GM23338 (cell line): ENCODE data around the gene CYFIP1. TPM values are rescaled to one million over a fixed set of nuclear protein-coding genes. Genes with fewer than 3 reads are reported as not detected.

Source experiments
- CREB1 ChIP-seq: fragments of 250-450 bp; sonication (Bioruptor Pico); IDR thresholded peaks from 2 replicates; pipeline ENCODE4 v1.5.0; 2020; ENCODE audit warnings: low read depth, mild to moderate bottlenecking, moderate library complexity
- ETS1 ChIP-seq: IDR thresholded peaks from 2 replicates; pipeline ENCODE4 v1.6.1; 2016; ENCODE audit warnings: antibody characterized with exemption
- EZH2 ChIP-seq: fragments of 200-600 bp; sonication (generic); IDR thresholded peaks from one replicate; pipeline ENCODE4 v1.8.0; 2017; ENCODE audit warnings: antibody characterized with exemption, mild to moderate bottlenecking, low read depth; ENCODE audit not compliant: unreplicated experiment
- EZH2phosphoT487 ChIP-seq: fragments of 200-600 bp; sonication (generic); IDR thresholded peaks from one replicate; pipeline ENCODE4 v1.8.1; 2018; ENCODE audit warnings: antibody characterized with exemption; ENCODE audit not compliant: unreplicated experiment
- JUNB ChIP-seq: IDR thresholded peaks from one replicate; pipeline ENCODE4 v1.6.1; 2016; ENCODE audit warnings: antibody characterized with exemption; ENCODE audit not compliant: unreplicated experiment
- NANOG ChIP-seq: IDR thresholded peaks from 2 replicates; pipeline ENCODE4 v1.6.1; 2016; ENCODE audit warnings: antibody characterized with exemption, borderline replicate concordance
- POLR2AphosphoS5 ChIP-seq: IDR thresholded peaks from 2 replicates; pipeline ENCODE4 v1.6.1; 2016; ENCODE audit warnings: antibody characterized with exemption, low read depth
- REST ChIP-seq: IDR thresholded peaks from one replicate; pipeline ENCODE4 v1.6.1; 2018; ENCODE audit warnings: antibody characterized with exemption; ENCODE audit not compliant: unreplicated experiment
- ZNF114 ChIP-seq: fragments of 250-450 bp; sonication (Bioruptor Pico); IDR thresholded peaks from 2 replicates; pipeline ENCODE4 v1.5.0; 2020; ENCODE audit warnings: mild to moderate bottlenecking, moderate library complexity
- ZNF331 ChIP-seq: fragments of 250-450 bp; sonication (Bioruptor Pico); IDR thresholded peaks from 2 replicates; pipeline ENCODE4 v1.5.0; 2020; ENCODE audit warnings: low read depth, mild to moderate bottlenecking, moderate library complexity
- ZNF462 ChIP-seq: fragments of 250-450 bp; sonication (Bioruptor Pico); IDR thresholded peaks from 2 replicates; pipeline ENCODE4 v1.5.0; 2020; ENCODE audit warnings: mild to moderate bottlenecking, moderate library complexity
- polyA plus RNA-seq: library from polyadenylated mRNA; unstranded; fragments of >200 nt; fragmentation: Nextera tagmentation; extraction: Ambion mirVana; gene quantifications from 2 replicates; pipeline ENCODE4 v1.2.1, GENCODE V29; 2016
- total RNA-seq: library from RNA; depleted of rRNA; stranded (reverse); fragments of >200 nt; shearing (Covaris generic); gene quantifications from 2 replicates; pipeline ENCODE4 v1.2.3, GENCODE V29; 2014

The CYFIP1 gene
- total and polyA plus RNA-seq, 2 experiments from 2014 or later: 20.0 to 73.9 TPM

- no peak for TF ChIP-seq ZNF462 (CRISPR knock-in tag)
- no peak for TF ChIP-seq ZNF114 (CRISPR knock-in tag)
- no peak for TF ChIP-seq REST
- TF ChIP-seq POLR2AphosphoS5: no peak
- TF ChIP-seq EZH2: no peak
- TF ChIP-seq EZH2phosphoT487: no peak
- TF ChIP-seq ETS1: no peak
- no peak for TF ChIP-seq JUNB
- TF ChIP-seq CREB1: no peak
- no peak for TF ChIP-seq ZNF331 (CRISPR knock-in tag)
- no peak for TF ChIP-seq NANOG
These were observed 22.8 kb upstream of the CYFIP1 start (continued) for GRCh38 chr15:23002920-23003319.
